A549 treated with AZD9567 at 1 μM for 4 hours (cell line): Measurements from ENCODE around the gene COMMD8. TPM values are rescaled to one million over a fixed set of nuclear protein-coding genes. Genes with fewer than 3 reads are reported as not detected.

Experiments
- total RNA-seq: library from RNA; stranded (reverse); fragments of 200-300 nt; extraction: Qiagen RNA extraction; gene quantifications from 5 replicates; pipeline ENCODE4 v1.2.3, GENCODE V29; 2022; ENCODE audit not compliant: insufficient read depth

The COMMD8 gene
- 8.6 to 15.1 TPM (median 13.9 TPM) in 5 replicates for total RNA-seq

DNA sequence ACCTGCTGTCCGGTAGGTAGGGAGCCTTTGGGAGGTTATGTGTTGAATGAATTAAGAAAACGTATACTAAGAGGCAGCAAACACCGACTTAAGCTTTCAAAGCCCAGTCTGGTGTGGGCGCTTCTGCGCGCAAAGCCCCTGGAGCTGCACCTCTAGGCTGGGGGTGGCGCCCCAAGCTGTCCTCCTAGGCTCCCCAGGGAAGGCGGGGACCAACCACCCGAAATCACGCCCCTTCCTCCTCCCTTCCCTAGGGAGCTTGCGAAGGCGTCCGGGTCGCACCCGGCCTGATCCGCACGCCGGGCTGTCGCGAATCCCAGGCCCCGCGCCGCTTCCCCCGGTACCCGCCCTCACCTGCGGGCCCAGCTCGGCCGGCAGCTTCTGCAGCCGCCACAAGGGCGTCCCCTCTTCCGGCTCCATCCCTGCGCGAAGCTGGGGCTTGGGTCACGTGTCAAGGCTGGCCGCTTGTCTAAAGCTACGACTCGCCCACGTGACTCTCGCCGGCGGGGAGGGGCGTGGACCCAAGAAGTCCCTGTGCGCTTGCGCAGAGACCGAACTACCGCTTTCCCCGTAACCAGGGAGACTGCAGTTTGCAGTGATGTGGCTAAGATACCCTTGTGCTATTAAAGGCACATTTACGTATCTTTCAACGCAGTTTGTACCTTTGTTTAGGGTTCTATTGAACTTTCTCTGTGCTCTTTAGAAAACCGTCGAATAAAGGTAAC is at the start of gene COMMD8:
Gene COMMD8, minus strand, starts transcription at position 468 of the 722 bp plus-strand sequence. Its CDS starts 51 bp downstream, at position 417.

DNA sequence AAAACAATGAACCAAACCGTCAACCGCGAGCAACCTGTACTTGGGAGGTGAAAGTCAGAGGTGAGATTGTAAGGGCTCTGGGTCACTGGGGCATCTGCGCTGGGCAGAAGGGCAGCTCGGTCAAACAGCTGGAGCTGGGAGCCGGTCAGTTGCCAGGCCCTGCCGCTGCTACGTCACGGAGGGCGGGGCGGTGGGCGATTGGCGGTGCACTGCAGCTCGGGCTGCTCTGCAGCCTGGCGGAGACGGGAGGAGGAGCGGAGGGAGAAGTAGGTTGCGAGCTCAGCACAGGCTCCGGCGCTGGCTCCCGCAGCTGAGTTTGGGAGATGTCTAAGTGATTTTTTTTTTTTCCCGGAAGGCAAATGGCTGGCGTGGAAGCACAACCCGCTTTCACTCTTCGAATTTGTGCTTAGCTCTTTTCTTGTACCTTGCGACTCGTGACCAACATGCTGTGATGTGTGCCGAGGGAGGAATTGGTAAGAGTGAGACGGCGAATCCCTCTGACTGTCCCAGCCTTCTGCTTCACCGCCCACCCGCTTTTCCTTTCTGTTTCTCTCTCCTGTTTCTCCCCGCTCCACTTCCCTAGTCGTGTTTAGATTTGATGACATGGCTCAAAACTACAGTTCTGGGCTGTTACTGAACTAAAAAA is 21.7 kb upstream of the COMMD8 start, which contains the start of gene ATP10D:
Gene ATP10D, plus strand, starts transcription at position 229 of the 646 bp plus-strand sequence. CDS start 27,266 bp downstream, outside the sequence.

Other genes with a start within 250 kb of the COMMD8 start
- 2.3 to 5.0 TPM (median 3.0 TPM) in 5 replicates for gene ATP10D, start 21.6 kb upstream of the COMMD8 start, total RNA-seq